Testis (tissue), 5 donors: ENCODE data around the gene GOLGA6D. TPM values are rescaled to one million over a fixed set of nuclear protein-coding genes. Genes with fewer than 3 reads are reported as not detected.
"Not testable (repeated sequence)": the region's sequence is repeated elsewhere in the genome, so short reads cannot be mapped to it uniquely, and the experiment has no call there.

Experiments
- DNase-seq: peaks from one replicate; pipeline ENCODE4 v3.0.0-alpha.2; 2019
- H3K27ac ChIP-seq, 2 donors: fragments of 200-600 bp; sonication (generic); one replicate each; pipeline ENCODE4 v1.5.1; 2019
- H3K27me3 ChIP-seq: fragments of 200-600 bp; sonication (generic); one replicate; pipeline ENCODE4 v1.5.1; 2019
- H3K36me3 ChIP-seq: fragments of 200-600 bp; sonication (generic); one replicate; pipeline ENCODE4 v1.5.1; 2017; ENCODE audit warnings: low read depth; ENCODE audit errors: missing control alignments
- H3K4me1 ChIP-seq: fragments of 200-600 bp; sonication (generic); one replicate; pipeline ENCODE4 v1.5.1; 2019
- H3K4me3 ChIP-seq, 2 donors: fragments of 200-600 bp; sonication (generic); one replicate each; pipeline ENCODE4 v1.5.1; 2017 to 2019
- H3K9me3 ChIP-seq: fragments of 200-600 bp; sonication (generic); one replicate; pipeline ENCODE4 v1.5.1; 2017
- POLR2A ChIP-seq: fragments of 450-650 bp; IDR thresholded peaks from one replicate; pipeline ENCODE4 v1.6.1; 2017; ENCODE audit warnings: antibody characterized with exemption, mild to moderate bottlenecking, moderate library complexity
- WGBS, 2 donors: methylation state at CpG; one replicate each; pipeline ENCODE4 v1.1.5; 2018; 5-methylcytosine and 5-hydroxymethylcytosine counted together
- intact Hi-C: fragments of 100-400 bp; cut with DNase I; formaldehyde crosslinking; loops from one replicate; pipeline ENCODE4 v1.15.1; 2023; ENCODE audit warnings: low total_unique reads
- long read RNA-seq, 2 donors: transcript quantifications; one replicate each; lab custom pipeline, GENCODE V29; 2026
- polyA plus RNA-seq: library from polyadenylated mRNA; stranded (reverse); fragments of 350-450 nt; fragmentation: Illumina TruSeq; extraction: RNeasy Lipid Tissue Mini Kit (QIAGEN cat#74804); gene quantifications from one replicate; pipeline ENCODE4 v1.2.3, GENCODE V29; 2014; ENCODE audit warnings: low read depth, low replicate concordance; ENCODE audit not compliant: insufficient read depth
- total RNA-seq, 2 donors: library from RNA; depleted of rRNA; stranded (reverse); fragments of >200 nt; gene quantifications; one replicate each; pipeline ENCODE4 v1.2.3, GENCODE V29; 2016
- TF ChIP-seq, protein P1 (sequence below), 3 experiments: fragments of 450-650 bp in 2 of 3; fragments of 200-600 bp in 1 of 3; sonication (generic) in 1 of 3; IDR thresholded peaks; one replicate each; pipeline ENCODE4 v1.5.1; 2016 to 2019; ENCODE audit warnings: antibody characterized with exemption in 3 of 3, mild to moderate bottlenecking in 2 of 3, moderate library complexity in 1 of 3

GOLGA6D gene
- total RNA-seq (10 to 100 TPM; 13.1 to 29.8 TPM), polyA plus RNA-seq (13.3 TPM)
- long read RNA-seq, donor 1 = 0 reads
- long read RNA-seq, donor 2 = 0 reads

GRCh38 chr15:75282572-75282971, at the start of gene GOLGA6D:
GOLGA6D (plus strand) TSS chr15:75282835; CDS start chr15:75282876, 41 bp downstream.
- WGBS, 2 donors = no CpG with 5 or more reads among the region's 7 CpGs
- H3K27me3 ChIP-seq, H3K9me3 ChIP-seq, DNase-seq, H3K4me1 ChIP-seq, intact Hi-C loops, H3K4me3 ChIP-seq, H3K27ac ChIP-seq, H3K36me3 ChIP-seq: not testable (repeated sequence)

- Histone ChIP-seq H3K27me3 (no peaks in the 10 kb centered on the region), H3K9me3 (no peaks in the 10 kb centered on the region)
- no peak for DNase-seq
These were observed 49.0 kb upstream of the GOLGA6D start for GRCh38 chr15:75233504-75234190.

GRCh38 chr15:75234191-75234810, 48.3 kb upstream of the GOLGA6D start:
- intact Hi-C loops = no loop called here
- no peaks in the 10 kb centered on the region for H3K4me1 ChIP-seq
- no peak overlapping the region for H3K27ac ChIP-seq
- TF ChIP-seq, protein P1, sequence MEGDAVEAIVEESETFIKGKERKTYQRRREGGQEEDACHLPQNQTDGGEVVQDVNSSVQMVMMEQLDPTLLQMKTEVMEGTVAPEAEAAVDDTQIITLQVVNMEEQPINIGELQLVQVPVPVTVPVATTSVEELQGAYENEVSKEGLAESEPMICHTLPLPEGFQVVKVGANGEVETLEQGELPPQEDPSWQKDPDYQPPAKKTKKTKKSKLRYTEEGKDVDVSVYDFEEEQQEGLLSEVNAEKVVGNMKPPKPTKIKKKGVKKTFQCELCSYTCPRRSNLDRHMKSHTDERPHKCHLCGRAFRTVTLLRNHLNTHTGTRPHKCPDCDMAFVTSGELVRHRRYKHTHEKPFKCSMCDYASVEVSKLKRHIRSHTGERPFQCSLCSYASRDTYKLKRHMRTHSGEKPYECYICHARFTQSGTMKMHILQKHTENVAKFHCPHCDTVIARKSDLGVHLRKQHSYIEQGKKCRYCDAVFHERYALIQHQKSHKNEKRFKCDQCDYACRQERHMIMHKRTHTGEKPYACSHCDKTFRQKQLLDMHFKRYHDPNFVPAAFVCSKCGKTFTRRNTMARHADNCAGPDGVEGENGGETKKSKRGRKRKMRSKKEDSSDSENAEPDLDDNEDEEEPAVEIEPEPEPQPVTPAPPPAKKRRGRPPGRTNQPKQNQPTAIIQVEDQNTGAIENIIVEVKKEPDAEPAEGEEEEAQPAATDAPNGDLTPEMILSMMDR (IDR thresholded peaks at IDR 0.05) = no peak
- no peak for TF ChIP-seq POLR2A
- WGBS, 2 donors = 70 to 92% methylated on average over 3 to 5 of the region's 5 CpGs
- no peak overlapping the region for H3K4me3 ChIP-seq
- no peaks in the 10 kb centered on the region for H3K27me3 ChIP-seq
- H3K36me3 ChIP-seq = no peaks in the 10 kb centered on the region
- DNase-seq = no peak
- H3K9me3 ChIP-seq = no peaks in the 10 kb centered on the region

More at GRCh38 chr15:75233504-75234190, 49.0 kb upstream of the GOLGA6D start:
- TF ChIP-seq, protein P1 (IDR thresholded peaks at IDR 0.05) = no peak
- TF ChIP-seq POLR2A = no peak
- Histone ChIP-seq H3K4me1 (no peaks in the 10 kb centered on the region), H3K36me3 (no peaks in the 10 kb centered on the region), H3K27ac (no peak overlapping the region), H3K4me3 (no peak overlapping the region)
- intact Hi-C loops = no loop called here
- WGBS, 2 donors = 75 to 76% methylated on average over 6 to 14 of the region's 14 CpGs

GRCh38 chr15:75235051-75235673, 47.5 kb upstream of the GOLGA6D start:
- Histone ChIP-seq H3K27me3 (no peaks in the 10 kb centered on the region), H3K9me3 (no peaks in the 10 kb centered on the region), H3K4me3 (no peak overlapping the region), H3K27ac (no peak overlapping the region), H3K36me3 (no peaks in the 10 kb centered on the region), H3K4me1 (no peaks in the 10 kb centered on the region)
- intact Hi-C loops = no loop called here
- 77 to 86% methylated on average over 5 to 10 of the region's 10 CpGs for WGBS, 2 donors
- TF ChIP-seq, protein P1 (IDR thresholded peaks at IDR 0.05) = no peak
- no peak for DNase-seq
